ENCODE results near the gene GEMIN5. TPM values are rescaled to one million over a fixed set of nuclear protein-coding genes. Genes with fewer than 3 reads are reported as not detected.

GEMIN5 gene
- total RNA-seq, 1 donor from 2014 or later, result 14.8 TPM

- Histone ChIP-seq H3K36me3 (ENCODE audit: insufficient read depth, low read length) (no peaks in the 10 kb centered on the region), H3K27me3 (ENCODE audit: insufficient read depth, low read length) (no peaks in the 10 kb centered on the region), H3K79me2 (ENCODE audit: insufficient read depth, low read length) (no peaks in the 10 kb centered on the region), H3K9ac (ENCODE audit: low read length) (peak within 1 kb of the TSS; percentile 56), H3K27ac (ENCODE audit: low read depth, low read length) (peak within 1 kb of the TSS; percentile 27), H3K4me1 (ENCODE audit: insufficient read depth, low read length) (peaks cover 10% of the 10 kb centered on the region), H3K4me3 (ENCODE audit: insufficient read depth, low read depth, low read length) (peak within 1 kb of the TSS; percentile 54), H4K20me1 (ENCODE audit: insufficient read depth, low read length) (no peaks in the 10 kb centered on the region), H3K4me2 (ENCODE audit: low read length) (peak within 1 kb of the TSS; percentile 84), H2AFZ (ENCODE audit: low read depth, low read length) (peak within 1 kb of the TSS; percentile 68), H3K9me3 (ENCODE audit: insufficient read depth, low read depth, low read length) (no peaks in the 10 kb centered on the region)
- peak within 1 kb of the TSS; percentile 64 for H3K27ac Mint-ChIP-seq (ENCODE audit: unreplicated experiment)
- peak; percentile 82 for DNase-seq (ENCODE audit: low read depth)
- TF ChIP-seq CTCF (IDR thresholded peaks at IDR 0.05; ENCODE audit: insufficient read depth, low read depth, low read length) (no peak), EZH2 (IDR thresholded peaks at IDR 0.05; ENCODE audit: insufficient read depth, low read length) (no peak)
- no peak for FAIRE-seq
- H3K27me3 Mint-ChIP-seq (ENCODE audit: low read depth, unreplicated experiment), result no peaks in the 10 kb centered on the region
- no peaks in the 10 kb centered on the region for H3K9me3 Mint-ChIP-seq (ENCODE audit: unreplicated experiment)
- H3K4me1 Mint-ChIP-seq (ENCODE audit: low read depth, unreplicated experiment), result peaks cover 18% of the 10 kb centered on the region
- peak within 1 kb of the TSS; percentile 86 for H3K4me3 Mint-ChIP-seq (ENCODE audit: unreplicated experiment)
- H3K36me3 Mint-ChIP-seq (ENCODE audit: low read depth, unreplicated experiment), result no peaks in the 10 kb centered on the region
Measured at GRCh38 chr5:154850255-154851062, 87.6 kb downstream of the GEMIN5 start, which contains the start of gene FAXDC2. TSS of gene FAXDC2 (minus strand) at chr5:154850603. CDS start at chr5:154838178, 12,425 bp downstream.

GRCh38 chr5:154849791-154850201 lies 88.2 kb downstream of the GEMIN5 start:
- H3K9ac ChIP-seq (ENCODE audit: low read length), result peak overlapping the region; percentile 56

More at GRCh38 chr5:154849791-154850201, 88.2 kb downstream of the GEMIN5 start:
- no peaks in the 10 kb centered on the region for H3K9me3 ChIP-seq (ENCODE audit: insufficient read depth, low read depth, low read length)
- Mint-ChIP-seq H3K9me3 (ENCODE audit: unreplicated experiment) (no peaks in the 10 kb centered on the region), H3K27me3 (ENCODE audit: low read depth, unreplicated experiment) (no peaks in the 10 kb centered on the region), H3K27ac (ENCODE audit: unreplicated experiment) (no peak overlapping the region), H3K4me1 (ENCODE audit: low read depth, unreplicated experiment) (peaks cover 18% of the 10 kb centered on the region), H3K36me3 (ENCODE audit: low read depth, unreplicated experiment) (no peaks in the 10 kb centered on the region), H3K4me3 (ENCODE audit: unreplicated experiment) (peak overlapping the region; percentile 86)
- H3K4me2 ChIP-seq (ENCODE audit: low read length), result peak overlapping the region; percentile 84
- peak overlapping the region; percentile 27 for H3K27ac ChIP-seq (ENCODE audit: low read depth, low read length)
- peaks cover 10% of the 10 kb centered on the region for H3K4me1 ChIP-seq (ENCODE audit: insufficient read depth, low read length)
- H3K79me2 ChIP-seq (ENCODE audit: insufficient read depth, low read length), result no peaks in the 10 kb centered on the region
- no peaks in the 10 kb centered on the region for H3K27me3 ChIP-seq (ENCODE audit: insufficient read depth, low read length)
- no peak for TF ChIP-seq EZH2 (IDR thresholded peaks at IDR 0.05; ENCODE audit: insufficient read depth, low read length)
- TF ChIP-seq CTCF (IDR thresholded peaks at IDR 0.05; ENCODE audit: insufficient read depth, low read depth, low read length), result no peak
- H4K20me1 ChIP-seq (ENCODE audit: insufficient read depth, low read length), result no peaks in the 10 kb centered on the region
- DNase-seq (ENCODE audit: low read depth), result peak; percentile 27
- no peaks in the 10 kb centered on the region for H3K36me3 ChIP-seq (ENCODE audit: insufficient read depth, low read length)
- FAIRE-seq, result no peak
- peak overlapping the region; percentile 54 for H3K4me3 ChIP-seq (ENCODE audit: insufficient read depth, low read depth, low read length)
- H2AFZ ChIP-seq (ENCODE audit: low read depth, low read length), result peak overlapping the region; percentile 68

Measured in astrocyte (in vitro differentiated cells and primary cell).